ENCODE measurements around the gene HAUS2. TPM values are rescaled to one million over a fixed set of nuclear protein-coding genes. Genes with fewer than 3 reads are reported as not detected.
"Not testable (repeated sequence)": the region's sequence is repeated elsewhere in the genome, so short reads cannot be mapped to it uniquely, and the experiment has no call there.

HAUS2 gene
- polyA plus RNA-seq, 1 donor, result 14.5 TPM

GRCh38 chr15:42575188-42576039 is 26.8 kb downstream of the HAUS2 start, which contains the start of gene STARD9:
Gene STARD9 (plus strand): TSS chr15:42575606. CDS start chr15:42575716, 110 bp downstream.
- peak; percentile 93 for DNase-seq (ENCODE audit: low read depth)

- no peak for DNase-seq (ENCODE audit: low read depth)
These were observed 27.5 kb downstream of the HAUS2 start for GRCh38 chr15:42576040-42576594.

GRCh38 chr15:42576776-42577175 is 28.1 kb downstream of the HAUS2 start:
- no peak for DNase-seq (ENCODE audit: low read depth)

- peak; percentile 52 for DNase-seq (ENCODE audit: low read depth)
These were observed 28.9 kb downstream of the HAUS2 start for GRCh38 chr15:42577514-42578031.

GRCh38 chr15:42578984-42579537 is 30.4 kb downstream of the HAUS2 start:
- no peak for DNase-seq (ENCODE audit: low read depth)

DNA sequence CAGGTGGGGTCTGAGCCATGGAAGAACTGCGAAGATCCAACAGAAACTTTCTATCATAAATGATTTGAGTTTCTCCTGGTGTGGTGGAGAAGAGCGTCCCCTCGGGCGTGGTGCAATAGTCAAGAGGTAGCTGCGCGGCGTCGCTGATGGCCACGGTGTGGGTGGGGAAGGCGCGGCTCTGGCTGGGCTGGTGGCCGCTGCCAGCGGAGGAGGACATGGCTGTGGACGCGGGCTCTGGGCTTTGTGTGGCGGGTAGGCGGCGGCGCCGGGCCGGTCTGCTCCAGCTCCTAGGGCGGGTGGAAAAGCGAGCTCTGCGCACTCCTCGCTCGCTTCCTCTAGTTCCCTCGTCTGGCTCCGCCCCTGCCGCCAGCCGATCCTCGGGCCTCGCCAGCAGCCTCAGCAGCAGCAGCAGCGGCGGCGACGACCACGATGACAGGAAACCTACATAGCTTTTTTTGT is 32.7 kb downstream of the HAUS2 start:
- no peak for DNase-seq (ENCODE audit: low read depth)

DNA sequence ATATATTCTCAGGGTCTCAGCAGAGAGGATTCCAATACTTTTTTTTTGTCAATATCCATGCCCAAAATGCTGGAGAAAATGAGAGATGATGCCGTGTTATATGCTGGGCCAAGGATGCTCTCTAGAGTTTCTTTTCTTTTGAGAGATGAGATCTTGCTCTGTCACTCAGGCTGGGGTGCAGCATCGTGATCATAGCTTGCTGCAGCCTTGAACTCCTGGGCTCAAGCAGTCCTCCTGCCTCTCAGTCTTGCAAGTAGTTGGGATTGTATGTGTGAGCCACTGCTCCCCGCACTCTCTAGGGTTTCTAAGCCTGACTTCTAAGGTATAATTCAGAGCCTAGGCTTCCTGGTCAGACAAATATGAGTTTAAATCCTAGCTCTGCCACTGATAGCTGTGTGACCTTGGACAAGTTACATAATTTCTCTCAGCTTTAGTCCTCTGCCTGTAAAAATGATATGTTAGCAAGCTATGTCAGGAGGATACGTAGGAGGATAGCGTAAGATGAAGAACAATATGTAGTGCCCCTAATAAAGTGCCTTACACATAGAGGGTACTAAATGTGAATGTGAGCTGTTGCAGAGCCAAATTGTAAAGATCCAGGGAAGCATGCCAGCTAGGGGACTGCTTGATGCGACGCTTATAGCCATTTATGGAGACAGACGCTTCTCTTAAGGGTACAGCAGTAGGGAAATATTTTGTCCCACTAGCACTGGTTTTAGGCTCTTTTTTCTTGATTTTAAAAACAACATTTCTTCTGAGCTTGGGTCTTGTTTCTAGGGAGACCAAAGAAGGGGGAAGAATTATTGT is 34.1 kb downstream of the HAUS2 start:
- DNase-seq (ENCODE audit: low read depth), result no peak

DNA sequence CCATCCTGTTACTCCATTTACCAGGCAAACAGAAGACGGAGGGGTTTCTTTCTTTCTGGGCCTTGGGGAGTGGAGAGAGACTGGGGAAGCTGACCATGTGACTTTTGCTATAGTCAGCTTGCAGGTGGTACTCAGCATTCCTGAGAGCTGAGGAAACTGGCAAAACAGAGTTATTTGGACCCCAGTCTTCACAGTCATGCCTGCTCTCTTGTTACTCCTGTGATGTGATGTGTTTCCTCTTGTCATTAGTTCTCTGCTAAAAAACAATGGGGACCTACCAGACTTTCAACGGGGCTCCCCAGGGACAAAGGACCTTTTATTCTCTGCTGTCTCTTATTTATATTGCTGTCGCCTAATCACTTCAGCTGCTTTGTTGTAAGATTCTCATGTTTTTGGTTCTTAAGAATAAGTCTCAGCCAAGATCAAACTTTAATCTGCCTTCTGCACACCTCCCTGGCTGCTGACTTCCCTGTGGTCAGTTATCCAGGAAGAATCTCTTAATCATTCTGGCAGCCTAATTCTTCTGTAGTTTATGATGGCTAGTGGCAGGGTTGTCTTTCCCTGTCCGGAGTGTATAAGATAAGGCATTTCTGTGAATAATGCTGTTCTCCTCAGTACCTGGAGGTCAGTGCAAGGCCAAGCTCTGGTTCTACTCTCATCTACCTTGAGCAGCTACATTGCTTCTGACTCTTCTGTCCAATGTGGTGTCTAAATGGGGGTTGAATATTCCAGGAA is 35.6 kb downstream of the HAUS2 start:
- DNase-seq (ENCODE audit: low read depth), result no peak

GRCh38 chr15:42590619-42591237 is 42.1 kb downstream of the HAUS2 start:
- DNase-seq (ENCODE audit: low read depth), result no peak

- no peak for DNase-seq (ENCODE audit: low read depth)
These were observed 42.7 kb downstream of the HAUS2 start for GRCh38 chr15:42591238-42591934.

DNA sequence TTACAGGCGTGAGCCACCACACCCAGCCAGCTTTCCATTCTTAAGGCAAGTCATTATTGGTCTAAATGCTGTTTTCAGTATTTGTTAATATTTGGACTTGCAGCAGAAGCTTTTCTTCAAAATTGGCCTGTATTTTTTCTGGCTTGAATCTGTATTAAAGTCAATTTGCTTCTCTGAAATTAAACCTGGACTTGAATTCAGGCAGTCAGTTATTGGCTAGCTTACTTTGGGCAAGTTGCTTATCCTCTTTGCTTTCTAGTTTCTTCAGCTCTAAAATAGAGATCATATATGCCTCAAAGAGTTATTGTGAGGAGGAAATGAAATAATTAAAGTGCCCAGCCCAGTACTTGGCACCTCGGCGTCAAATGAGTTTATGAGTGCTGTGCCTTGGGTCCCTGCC is 44.1 kb downstream of the HAUS2 start:
- no peak for DNase-seq (ENCODE audit: low read depth)

DNA sequence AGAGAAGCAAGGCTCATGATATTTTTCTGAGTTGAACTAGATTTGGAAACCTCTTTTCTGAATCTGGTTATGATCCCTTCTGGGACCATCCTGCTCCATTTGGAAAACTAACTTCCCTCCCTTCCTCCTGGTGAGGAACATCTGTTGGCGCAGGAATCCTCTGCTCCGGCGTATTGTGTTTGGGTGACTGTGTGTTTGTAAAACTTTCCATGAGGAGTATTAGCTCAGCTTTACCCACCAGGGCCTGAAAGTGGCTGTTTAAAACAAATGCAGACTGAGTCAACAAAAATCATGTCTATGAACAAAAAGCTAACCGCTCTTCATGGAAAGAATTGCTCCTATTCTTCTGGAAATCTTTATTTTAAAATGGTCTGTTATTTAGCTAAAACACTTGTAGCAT is 44.5 kb downstream of the HAUS2 start:
- peak; percentile 88 for DNase-seq (ENCODE audit: low read depth)

DNA sequence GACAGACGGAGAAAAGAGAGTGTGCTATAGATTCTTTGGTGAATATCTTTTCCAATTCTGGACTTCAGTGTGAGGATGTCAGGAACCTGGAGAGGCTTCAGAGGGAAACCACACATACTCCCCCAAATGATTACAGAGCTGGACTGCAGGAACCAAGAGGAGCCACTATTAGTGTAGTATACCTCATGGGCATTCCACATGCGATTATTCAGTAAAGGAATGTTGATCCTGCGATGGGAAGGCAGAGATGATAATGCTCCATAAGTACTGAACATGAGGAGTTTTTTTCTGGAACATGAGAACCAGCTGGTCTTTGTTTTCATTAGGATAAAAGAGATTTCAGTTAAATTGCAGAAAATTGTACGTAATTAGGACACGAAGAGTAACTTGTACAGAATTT is 45.5 kb downstream of the HAUS2 start:
- DNase-seq (ENCODE audit: low read depth), result no peak

DNA sequence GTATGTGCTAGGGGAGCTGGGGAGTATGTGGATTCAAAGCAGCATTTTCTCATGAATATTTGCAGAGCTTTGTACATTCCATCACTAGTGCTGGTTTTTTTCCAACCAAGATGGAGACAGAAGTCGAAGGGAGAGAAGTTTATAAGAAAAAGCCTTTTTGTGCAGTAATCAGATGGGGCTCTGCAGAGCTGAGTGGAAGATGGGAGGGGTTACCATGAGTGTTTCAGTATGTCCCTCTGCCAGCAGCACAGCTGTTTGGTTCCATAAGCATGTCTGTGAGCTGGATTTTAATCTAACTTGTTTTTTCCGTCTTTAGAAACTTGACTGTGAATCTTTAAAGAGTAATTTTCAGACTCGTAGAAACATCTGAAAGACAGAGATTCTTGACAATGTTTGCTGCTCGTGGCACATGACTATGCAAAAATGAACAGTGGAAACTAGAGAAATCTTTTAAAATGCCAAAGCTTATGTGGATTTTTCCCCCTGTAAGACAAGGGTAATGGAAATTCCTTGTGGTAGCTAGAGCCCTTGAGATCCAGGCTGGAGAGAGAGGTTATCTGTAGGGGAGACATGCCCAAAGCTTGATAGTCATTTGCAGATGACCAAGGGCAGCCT is 47.1 kb downstream of the HAUS2 start:
- peak; percentile 92 for DNase-seq (ENCODE audit: low read depth)

GRCh38 chr15:42601316-42601715 is 52.7 kb downstream of the HAUS2 start:
- not testable (repeated sequence) for DNase-seq (ENCODE audit: low read depth)

- DNase-seq (ENCODE audit: low read depth), result no peak
These were observed 53.9 kb downstream of the HAUS2 start for GRCh38 chr15:42602501-42602900.

GRCh38 chr15:42603978-42604377 is 55.3 kb downstream of the HAUS2 start:
- no peak for DNase-seq (ENCODE audit: low read depth)

DNA sequence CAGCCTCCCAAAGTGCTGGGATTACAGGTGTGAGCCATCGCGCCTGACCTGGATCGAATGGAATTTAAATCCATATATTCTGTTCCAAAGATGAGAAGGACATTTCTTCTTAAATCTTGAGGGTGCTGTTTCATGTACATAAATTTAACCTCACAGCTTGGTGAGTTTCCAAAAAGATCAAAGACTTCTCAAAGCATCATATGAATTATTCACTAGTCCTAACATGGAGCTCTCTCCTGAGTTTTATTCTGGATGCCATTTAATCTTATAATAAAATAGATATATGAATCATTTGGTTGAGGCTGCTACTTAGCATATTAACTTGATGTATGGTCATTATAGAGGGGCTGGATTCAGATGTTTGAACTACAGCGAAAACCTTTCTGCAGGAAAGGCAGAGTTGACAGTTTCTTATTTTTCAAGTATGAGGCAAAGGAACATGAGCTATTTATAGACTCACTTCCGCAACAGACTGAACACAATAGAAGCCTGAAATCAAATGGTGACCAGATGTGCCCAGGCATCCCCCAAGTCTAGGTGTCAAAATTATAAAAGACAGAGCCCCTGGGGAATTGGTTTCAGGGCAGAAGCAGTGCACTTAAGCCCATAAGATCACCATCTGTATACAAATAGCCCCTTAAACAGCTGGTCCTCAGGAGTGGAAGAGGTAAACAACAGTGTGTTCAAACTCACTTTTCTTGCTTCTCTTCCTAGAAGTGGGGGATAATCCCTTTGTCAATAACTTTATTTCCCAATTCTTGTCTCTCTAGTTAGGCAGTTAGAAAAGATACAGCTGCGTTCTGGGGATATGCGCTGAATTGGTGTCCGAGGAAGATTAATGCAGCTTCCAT is 56.5 kb downstream of the HAUS2 start:
- DNase-seq (ENCODE audit: low read depth), result no peak

DNA sequence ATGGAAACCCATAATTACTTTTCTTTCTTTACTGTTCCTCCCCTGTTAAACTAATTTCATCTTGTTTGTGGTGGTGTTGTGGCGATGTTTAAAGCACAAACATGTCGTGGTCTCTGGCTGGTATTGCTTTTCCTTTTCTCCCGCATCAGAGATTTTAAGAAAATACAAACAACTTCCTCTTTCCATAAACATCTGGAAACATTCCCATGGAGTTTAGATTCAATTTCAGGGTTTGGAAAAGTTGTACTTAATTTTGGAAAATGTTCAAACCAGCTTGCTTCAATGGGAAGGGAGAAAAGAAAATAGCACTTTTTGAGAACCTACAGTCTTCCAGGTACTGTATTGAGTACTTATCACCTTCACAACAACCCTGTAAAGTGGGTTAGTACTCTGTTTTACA is 57.2 kb downstream of the HAUS2 start:
- DNase-seq (ENCODE audit: low read depth), result no peak
